GM18511 (cell line): Measurements from ENCODE around the gene PSAT1.
"Not testable (repeated sequence)": the region's sequence is repeated elsewhere in the genome, so short reads cannot be mapped to it uniquely, and the experiment has no call there.

Source experiments
- ATAC-seq: cut with Tn5 transposase; IDR thresholded peaks from one replicate; pipeline ENCODE4 v1.9.1; 2021; ENCODE audit warnings: mild to moderate bottlenecking, moderate library complexity; ENCODE audit not compliant: unreplicated experiment

The PSAT1 gene

DNA sequence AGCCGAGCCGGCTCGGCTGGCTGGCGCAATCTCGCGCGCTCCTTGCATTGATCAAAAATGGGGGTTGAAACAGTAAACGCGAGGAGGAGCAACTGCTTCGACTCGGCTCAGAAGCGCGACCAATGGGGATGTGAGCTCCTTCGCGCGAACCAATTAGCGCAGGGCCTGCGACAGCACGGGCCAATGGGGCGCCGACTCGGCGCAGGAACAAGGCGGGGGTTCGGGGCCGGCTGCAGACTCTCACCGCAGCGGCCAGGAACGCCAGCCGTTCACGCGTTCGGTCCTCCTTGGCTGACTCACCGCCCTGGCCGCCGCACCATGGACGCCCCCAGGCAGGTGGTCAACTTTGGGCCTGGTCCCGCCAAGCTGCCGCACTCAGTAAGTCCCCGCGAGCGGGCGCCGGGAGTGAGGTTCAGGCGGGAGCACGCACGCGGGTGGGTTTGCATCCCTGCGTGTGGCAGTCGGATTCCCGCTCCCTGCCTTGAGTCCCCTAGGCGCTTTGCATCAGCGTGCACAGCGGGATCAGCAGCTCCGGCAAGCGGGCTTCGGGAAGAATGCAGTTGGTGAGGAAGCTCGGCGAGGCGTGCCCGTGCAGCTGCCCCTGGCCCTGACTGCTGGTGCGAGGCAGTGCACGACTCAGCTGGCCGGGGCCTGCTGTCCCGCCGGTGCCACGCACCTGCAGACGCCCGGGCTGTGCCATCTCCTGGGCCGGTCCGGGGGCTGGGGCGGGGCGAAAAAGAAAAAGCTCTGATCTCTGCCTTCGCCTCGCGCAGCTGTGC lies at the start of gene PSAT1:
Gene PSAT1, plus strand, starts transcription at position 233 of the 779 bp plus-strand sequence. Its CDS starts 86 bp downstream, at position 319.
- peak; percentile 97 for ATAC-seq

DNA sequence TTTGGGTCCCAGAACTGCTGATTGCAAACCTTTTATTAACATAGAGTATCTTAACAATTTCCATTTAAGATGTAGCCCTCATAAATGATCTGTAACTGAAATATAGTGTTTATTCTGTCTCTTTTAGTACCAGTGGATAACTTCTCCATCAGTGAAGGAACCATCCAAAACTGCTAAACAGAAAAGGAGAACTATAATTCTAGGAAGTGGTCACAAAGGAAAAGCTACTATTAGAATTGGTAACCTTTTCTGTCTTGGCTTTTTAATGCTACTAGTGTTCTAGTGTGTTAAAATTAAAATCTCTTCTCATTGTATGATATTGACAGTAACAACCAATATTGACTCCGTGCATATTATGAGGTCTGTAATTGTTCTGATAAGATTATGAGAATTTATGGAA lies 48.3 kb upstream of the PSAT1 start:
- ATAC-seq = no peak

DNA sequence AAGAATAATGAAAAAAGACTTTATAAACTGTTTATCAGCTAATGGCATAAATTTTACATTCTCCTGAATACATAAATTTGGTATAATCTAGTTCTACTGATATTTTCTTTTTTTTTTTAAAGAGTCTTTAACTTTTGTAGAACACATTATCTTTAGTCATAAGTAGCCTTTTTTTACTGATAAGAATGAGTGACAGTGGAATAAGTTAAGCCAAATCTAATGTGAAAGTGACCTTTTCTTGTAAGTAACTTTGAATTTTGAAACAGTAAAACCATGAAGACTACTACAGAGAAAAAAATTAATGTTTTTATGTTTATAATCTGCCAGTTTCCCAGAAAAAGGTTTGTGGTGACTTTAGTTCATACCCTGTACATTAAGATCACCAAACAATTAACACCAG lies 47.4 kb upstream of the PSAT1 start:
- no peak for ATAC-seq

DNA sequence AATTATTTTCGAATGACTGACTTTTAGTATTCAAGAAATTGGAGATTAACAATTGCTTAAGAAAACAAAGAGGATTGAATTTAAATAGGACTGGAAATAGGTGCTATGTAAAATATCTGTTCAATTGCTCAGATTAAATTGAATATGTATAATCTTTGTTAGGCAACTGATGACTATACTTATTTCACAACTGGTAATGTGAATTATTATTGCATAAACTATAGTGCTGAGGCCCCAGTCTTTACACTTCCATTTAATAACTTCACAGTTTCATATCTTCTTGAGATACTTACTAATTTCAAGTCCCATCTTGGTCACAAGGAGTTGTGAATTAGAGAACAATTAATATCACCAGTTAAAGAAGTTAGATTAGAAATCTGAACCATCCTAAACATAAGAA lies 44.3 kb upstream of the PSAT1 start:
- ATAC-seq = no peak

DNA sequence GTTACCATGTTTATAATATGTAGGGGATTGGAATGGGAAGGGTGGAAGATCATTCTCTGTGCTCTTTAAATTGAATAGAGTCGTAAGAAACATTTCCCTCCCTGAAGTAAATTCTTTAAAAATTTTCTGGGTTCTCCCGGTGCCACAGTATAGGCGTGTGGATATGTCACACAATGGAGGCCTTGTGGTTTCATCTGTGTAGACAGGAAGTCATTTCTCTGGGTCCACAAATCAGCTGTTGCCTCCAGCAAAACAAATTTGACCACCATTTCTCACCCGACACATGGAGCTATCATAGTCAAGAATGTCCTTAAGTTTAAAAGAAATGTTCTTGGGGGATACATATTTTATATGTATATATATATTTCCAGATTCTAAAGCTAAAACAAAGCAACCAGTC lies 43.6 kb upstream of the PSAT1 start:
- ATAC-seq = no peak

DNA sequence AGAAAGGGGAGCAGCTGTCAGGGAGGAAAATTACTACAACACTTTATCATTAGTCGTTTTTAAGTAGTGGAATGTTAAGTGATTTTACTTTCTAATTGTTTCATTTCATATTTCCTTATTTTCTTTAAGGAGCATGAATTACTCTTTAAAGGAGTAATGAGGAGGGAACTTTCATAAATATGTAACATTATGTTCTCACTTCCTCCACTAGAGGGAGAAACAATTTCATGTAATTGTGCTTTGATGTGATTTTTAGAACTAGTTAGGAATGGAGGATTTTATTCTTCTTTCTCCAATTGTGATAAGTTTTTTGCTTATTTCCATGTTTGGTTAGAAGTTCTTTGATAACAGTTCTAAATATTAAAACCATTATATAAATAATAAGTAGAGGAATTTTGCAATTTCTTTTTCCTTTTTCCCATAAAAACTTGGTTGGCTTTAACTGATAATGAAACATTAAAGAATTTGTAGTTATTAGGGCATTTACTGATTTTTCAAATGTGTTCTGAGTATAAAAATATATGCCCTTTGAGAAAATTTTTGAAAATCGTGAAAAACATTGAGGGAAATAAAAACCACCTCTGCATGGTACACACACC lies 35.4 kb upstream of the PSAT1 start:
- ATAC-seq = peak; percentile 75

DNA sequence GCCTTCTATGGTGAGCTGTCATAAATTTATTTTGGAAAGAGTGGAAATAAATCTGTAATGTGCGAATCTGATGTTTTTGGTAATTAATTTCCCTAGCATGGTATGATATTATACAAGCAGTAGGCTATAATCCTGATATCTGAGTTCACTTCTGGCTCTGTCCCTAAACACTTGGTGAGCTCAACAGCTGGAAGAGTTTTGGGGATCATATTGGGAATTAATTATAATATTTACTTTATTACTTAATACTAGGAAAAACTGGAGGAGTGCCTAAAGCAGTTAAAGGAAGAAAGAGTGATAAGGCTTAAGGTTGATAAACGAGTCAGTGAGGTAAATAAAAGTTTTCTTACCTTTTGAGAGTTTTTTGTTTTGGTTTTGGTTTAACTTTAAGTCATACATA lies 34.3 kb upstream of the PSAT1 start:
- ATAC-seq = no peak

DNA sequence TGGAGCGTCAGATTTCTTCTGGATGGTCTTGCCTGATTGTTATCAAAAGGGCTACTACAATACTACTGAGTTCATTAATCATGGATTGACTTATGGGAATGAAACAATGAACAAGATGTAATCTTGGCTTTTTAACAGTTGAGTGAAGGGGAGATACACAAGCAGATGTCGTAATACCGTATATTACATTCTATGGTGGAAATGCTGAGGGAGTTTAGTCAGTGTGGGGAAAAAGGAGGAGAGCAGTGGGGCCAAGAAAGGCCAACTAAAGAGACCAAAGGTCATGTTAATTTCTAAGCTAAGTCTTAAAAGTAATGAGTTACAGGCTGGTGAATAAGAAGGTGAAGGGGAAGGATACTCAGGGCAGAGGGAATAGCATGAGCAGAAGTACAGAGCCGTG lies 29.0 kb upstream of the PSAT1 start:
- ATAC-seq = no peak

DNA sequence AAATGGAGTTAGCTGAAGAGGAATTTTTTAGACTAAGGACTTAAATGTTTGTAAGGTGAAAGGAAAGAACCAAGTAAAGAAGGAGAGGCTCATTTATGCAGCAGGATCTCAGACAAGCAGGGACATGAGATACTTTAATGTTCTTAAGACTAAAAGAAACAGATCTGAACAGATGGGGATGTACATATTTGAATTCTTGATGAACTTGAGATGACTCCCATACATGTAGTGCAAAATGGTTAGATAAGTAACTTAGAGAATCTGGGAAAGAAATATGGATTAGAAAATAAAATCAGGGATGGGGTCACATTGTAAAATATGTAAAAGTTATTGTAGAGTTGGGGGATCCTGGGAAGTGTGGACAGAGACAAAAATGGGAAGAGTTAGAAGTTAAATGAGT lies 27.1 kb upstream of the PSAT1 start:
- no peak for ATAC-seq

DNA sequence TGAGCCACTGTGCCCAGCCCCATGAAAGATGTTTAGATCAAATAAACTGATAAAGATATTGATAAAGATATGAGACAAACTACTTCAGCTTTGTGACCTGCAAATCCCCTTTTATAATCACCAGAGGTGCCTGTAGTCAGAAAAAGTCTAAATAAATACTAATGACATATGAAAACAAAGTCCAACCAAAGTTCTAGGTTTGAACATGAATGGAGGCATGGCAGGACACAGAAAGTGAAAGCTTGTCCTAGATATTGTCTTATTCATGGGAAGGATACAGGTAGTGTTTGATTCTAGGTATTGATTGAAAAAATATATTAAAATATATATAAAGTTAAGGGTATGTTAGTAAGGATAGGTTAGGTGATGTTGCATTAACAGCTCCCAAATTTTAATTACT lies 24.6 kb upstream of the PSAT1 start:
- ATAC-seq = no peak

DNA sequence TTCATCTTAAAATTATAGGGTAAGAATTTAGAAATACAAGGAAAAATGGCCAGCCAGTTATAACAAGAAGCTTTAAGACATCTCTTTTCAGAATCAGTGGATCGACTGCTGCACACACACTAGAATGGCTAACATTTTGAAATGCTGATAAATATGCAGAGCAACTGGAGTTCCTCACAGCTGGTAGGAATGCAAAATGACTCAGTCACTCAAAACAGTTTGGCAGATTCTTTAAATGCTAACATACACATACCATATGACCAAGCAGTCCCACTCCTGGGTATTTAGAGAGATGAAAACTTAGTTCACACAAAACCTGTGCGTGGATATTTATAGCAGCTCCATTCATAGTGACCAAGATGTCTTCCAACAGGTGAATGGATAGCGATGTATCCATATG lies 23.2 kb upstream of the PSAT1 start:
- ATAC-seq = no peak

DNA sequence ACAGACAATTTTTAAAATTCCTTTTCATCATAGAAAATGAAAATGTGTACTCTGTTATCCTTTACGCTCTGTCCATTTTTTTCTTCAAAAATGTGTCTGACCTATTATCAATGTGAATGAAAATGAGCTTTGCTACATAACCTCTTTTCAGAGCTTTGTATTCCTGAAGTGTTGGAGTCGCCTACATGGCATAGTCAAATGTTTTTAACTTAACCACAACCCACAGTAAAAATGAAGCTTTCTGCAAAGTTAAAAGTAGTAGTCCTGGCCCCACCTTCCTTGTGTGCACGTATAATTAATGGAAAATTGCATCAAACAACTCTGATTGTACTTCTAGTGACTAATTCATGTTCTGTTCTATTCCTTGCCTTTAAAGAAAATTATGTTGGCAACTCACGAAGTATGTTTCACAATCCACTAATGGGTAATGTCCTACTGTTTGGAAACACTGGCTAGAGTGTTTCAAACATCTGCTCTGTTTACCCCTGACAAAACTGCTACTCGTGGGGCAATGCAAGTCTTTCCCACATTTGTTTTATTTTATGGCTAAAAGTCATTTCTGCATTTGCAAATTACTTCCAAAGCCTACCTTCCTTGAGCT lies 18.6 kb upstream of the PSAT1 start:
- no peak for ATAC-seq

DNA sequence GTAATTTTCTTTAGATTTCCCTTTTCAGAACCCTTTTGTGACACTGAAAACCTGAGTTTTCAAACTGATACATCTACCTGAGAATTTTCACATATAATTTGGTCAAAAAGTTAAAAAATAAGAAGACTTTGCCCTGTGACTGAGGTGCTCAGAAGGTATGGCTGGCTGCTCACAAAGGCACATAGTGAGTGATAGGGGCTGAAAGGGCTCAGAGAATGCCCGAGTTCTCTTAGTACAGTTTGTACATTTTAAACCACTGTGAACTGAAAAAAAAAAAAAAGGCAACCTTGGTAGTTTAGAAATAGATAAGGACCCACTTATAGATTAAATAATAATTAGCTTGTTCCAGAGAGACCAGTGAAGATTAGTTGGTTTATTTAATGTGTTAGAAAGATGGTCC lies 18.1 kb upstream of the PSAT1 start:
- no peak for ATAC-seq

DNA sequence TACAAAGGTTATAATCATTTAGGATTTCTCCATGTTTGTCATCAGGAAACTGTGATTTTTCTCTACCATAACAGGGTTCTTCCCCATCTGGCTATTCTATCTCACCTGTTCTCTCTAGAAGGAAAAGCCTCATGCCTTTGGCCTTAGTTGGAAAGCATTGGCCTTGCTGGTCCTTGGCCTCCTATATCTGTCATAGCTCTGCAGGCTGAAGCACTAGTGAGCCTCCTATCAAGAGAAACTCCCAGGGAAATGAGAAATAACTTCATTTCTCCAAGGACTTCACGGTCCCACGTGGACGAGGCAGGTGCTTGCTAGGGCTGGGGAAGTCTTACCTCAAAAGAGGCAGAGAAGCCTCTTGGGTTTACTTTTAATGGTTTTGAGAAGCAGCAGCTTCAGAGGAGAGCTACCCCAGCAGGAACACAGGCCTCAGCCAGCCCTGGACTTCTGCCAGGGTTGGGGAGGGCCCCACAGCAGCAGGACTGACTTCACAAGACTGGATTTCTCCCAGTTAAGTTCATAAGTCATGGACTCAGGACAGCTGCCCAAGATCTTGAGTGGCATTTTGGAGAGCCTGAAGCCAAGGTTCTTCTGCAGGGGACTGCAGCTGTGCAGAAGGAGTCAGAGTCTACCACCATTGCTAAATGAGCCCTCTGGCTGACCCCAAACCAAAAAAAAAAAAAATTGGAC lies 15.8 kb upstream of the PSAT1 start:
- ATAC-seq = no peak

DNA sequence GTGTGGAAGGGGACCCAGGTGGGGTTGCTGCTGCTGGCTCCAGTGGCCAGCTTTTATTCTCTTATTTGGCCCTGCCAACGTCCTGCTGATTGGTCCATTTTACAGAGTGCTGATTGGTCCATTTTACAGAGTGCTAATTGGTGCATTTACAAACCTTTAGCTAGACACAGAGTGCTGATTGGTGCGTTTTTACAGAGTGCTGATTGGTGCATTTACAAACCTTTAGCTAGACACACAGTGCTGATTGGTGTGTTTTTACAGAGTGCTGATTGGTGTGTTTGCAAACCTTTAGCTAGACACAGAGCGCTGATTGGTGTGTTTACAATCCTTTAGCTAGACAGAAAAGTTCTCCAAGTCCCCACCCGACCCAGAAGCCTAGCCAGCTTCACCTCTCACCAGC lies 12.7 kb upstream of the PSAT1 start:
- ATAC-seq = not testable (repeated sequence)

DNA sequence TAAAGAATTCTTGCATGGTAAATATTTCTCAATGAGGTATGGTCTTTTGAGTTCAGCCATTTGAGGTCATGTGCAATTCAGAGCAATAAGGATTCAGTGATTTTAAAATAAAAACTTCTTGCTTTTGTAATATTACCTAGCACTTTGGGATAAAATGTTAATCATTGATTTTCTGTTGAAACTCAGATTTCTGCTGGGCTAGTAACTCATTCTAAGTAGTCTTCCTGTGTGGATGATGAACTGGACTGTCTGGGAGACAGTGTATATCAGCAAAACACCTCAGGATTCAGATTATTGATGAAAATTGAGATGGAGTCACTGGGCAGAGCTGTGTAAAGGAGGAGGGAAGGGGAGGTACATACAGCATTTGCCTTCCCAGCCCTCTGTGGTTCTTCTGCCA lies 10.8 kb upstream of the PSAT1 start:
- ATAC-seq = no peak

DNA sequence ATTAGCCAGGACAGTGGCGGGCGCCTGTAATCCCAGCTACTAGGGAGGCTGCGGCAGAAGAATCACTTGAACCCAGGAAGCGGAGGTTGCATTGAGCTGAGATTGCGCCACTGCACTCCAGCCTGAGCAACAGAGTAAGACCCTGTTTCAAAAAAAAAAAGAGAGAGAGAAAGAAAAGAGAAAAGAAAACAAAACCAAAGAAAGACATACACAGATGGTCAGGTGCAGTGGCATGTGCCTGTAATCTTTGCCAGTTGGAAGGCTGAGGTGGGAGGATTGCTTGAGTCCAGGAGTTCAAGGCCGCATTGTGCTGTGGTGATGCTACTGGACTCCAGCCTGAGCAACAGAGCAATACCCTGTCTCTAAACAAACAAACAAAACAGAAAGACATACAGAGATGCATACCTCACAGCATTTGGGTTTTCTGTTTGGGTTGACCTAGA lies 10.0 kb upstream of the PSAT1 start:
- no peak for ATAC-seq

DNA sequence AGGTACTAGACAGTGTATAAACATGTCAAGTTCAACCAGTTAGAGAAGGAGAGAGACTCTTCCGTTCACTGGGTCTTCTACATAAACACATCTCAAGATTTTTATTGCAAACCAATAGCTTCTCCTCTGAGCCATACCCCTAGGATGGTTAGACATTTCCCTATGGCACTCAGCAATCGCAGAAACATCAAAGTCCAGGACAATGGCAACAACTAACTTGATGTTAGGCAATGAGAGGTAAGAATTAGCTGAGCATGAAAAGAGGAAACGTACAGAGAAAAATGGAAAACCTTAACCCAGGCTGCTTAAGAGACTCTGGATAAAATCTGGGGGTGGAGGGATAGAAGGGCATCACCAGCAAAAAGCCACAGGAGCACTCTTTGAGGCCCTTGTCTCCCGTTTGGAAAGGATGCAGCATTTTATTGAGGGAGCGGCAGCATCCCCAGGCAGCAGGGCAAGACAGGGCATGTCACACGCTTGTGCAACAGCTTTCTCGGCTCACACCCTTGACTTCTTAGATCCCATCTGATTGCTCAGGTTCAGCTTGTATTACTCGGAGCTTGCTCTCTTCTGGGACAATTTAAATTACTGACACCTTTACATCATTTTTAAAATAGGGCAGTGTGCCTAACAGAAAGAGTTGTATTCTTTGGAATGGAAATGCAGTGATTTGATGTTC lies 8.6 kb upstream of the PSAT1 start:
- ATAC-seq = no peak

DNA sequence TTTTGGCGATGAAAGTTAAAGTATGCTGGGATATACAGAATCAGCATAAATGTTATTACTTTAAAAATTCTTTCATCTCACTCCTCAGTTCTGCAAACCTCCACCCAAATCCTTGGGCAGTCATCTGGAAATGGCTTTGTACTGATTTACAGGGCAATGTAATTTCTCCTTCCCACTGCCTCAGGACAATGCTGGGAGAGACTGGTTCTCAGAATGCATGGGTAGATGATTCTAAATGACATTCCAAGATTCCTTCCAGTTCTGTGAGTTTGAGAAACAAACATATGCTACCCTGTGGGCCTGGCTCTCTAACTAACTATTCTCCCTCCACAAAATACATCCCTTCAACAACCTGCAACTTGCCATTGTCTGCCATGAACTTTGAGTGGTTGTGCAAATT lies 7.5 kb upstream of the PSAT1 start:
- ATAC-seq = no peak

DNA sequence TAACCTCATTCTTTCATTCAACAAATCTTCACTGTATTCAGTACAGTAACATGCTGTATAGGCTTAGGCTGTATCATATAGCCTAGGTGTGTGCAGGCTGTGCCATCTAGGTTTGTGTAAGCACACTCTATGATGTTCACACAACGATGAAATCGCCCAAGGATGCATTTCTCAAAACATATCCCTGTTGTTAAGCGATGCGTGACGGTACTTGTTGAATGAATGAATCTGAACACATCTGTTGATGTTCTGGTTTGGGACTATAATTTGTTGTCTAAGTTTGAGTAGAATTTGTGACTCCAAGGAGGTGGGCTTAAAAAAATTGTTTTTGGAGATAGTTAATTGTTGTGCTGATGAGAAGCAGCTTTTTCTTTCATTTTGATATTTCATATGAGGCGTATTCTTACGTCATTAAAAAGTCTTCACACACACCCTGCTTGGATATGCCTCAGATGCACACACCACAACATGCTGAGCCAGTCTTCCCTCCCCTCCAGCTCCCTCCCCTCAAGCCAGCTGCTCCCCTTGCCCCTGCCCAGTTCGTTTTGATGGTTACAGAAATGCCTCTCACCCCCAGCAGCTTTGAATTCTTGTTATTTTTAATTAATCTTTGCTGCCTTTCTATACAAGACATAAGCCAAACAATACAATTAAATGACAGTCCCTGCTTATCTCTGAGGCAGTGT lies 5.5 kb upstream of the PSAT1 start:
- no peak for ATAC-seq

DNA sequence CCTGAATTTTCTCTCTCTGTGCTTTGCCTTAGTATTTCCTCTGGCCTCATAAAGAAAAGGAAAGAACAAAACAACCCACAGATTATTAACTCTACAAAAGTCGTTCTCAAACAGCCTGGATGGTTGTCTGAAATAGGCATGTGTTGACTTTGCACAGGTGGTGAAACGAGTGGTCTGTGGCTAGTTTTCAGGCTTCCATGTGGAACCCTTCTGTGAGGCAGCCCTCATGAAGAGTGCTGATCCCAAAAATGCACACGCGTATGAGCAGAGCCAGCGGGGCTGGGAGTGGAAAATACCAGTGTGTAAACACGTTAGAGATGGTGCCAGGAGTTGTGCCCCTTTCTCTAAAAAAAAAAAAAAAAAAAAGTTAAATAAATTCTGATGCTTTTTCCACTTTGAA lies 4.9 kb upstream of the PSAT1 start:
- no peak for ATAC-seq
